ENCODE results near the gene KIRREL1.

The KIRREL1 gene

DNA sequence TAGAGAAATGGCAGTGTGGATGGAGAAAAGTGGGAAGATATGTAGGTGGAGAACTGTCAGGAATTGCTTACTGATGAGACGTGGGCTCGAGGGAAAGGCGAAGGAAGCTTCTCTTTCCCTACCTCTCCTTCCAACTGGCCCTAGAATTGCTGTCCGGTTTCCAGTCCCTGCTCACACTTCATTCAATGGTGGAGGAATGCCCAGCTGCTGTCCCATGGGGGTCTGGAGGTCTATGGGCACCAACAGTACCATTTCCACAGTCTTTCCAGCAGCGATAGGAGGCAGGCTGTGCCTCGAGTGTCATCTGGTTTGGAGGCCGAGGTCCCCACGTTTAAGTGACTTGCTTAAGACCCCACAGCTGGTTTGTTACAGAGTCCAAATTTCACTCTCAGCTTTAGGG is 155.7 kb downstream of the KIRREL1 start:
- DNase-seq, result no peak
